ENCODE data around the gene IL12B. TPM values are rescaled to one million over a fixed set of nuclear protein-coding genes. Genes with fewer than 3 reads are reported as not detected.

The IL12B gene
- total and polyA plus RNA-seq, 2 of the 4 experiments (the other 2 are of a cell fraction) = 0.03 TPM; not detected in 1

GRCh38 chr5:159332800-159333544 lies 2.7 kb upstream of the IL12B start:
- no peak overlapping the region; the same call in 1 of the 2 replicates for H2BK20ac ChIP-seq (ENCODE audit: low read depth, low read length)
- no TSS peak for BruUV-seq (replicated peaks)
- no peak overlapping the region for H2BK15ac ChIP-seq (ENCODE audit: low read depth, low read length)
- ChIA-PET CTCF (interaction anchor here (0.6 to 1.3 kb wide), 3 partner anchors 8 to 239 kb away, joined by 3 to 5 read pairs (median 4); no protein-coding TSS in a partner anchor), POLR2A (ENCODE audit: unreplicated experiment) (no interaction called here)
- no peak for ATAC-seq (ENCODE audit: low read depth)
- no peaks in the 10 kb centered on the region for H4K20me1 ChIP-seq (ENCODE audit: insufficient read depth, low read length)
- TF ChIP-seq MXI1 (IDR thresholded peaks at IDR 0.05; ENCODE audit: borderline replicate concordance, low read depth, low read length) (no peak), ELK1 (IDR thresholded peaks at IDR 0.05; ENCODE audit: borderline replicate concordance, low read depth, low read length) (no peak), USF2 (IDR thresholded peaks at IDR 0.05; ENCODE audit: low read depth, low read length) (no peak), SMC3 (IDR thresholded peaks at IDR 0.05; ENCODE audit: low read depth, low read length) (no peak), MAZ (IDR thresholded peaks at IDR 0.05; ENCODE audit: borderline replicate concordance, low read depth, low read length) (no peak), RFX5 (IDR thresholded peaks at IDR 0.05; ENCODE audit: low read depth, low read length) (no peak), RCOR1 (IDR thresholded peaks at IDR 0.05; ENCODE audit: insufficient replicate concordance, low read length) (no peak), BHLHE40 (IDR thresholded peaks at IDR 0.05; ENCODE audit: low read depth, low read length) (no peak), CEBPB (IDR thresholded peaks at IDR 0.05; ENCODE audit: low read depth, low read length) (no peak), NFE2L2 (IDR thresholded peaks at IDR 0.05; ENCODE audit: low read depth, low read length) (no peak), CTCF (conservative IDR thresholded peaks at IDR 0.05; ENCODE audit: low read depth, low read length) (no peak), CHD1 (IDR thresholded peaks at IDR 0.05; ENCODE audit: low read depth, low read length) (no peak), MAFK (IDR thresholded peaks at IDR 0.05; ENCODE audit: low read depth, low read length) (no peak)
- in situ Hi-C loops (cut with MboI; ENCODE audit: low sequenced_read_pairs) = no loop called here
- WGBS, 2 experiments (ENCODE audit: extremely low coverage in 2 of 2, insufficient read length in 1 of 2) = no CpG with 5 or more reads among the region's 6 CpGs
- no peaks in the 10 kb centered on the region for H3K27me3 ChIP-seq (ENCODE audit: control insufficient read depth, insufficient read depth, low read length)
- no peak overlapping the region for H3K18ac ChIP-seq (ENCODE audit: low read depth, low read length)
- H2AK5ac ChIP-seq (ENCODE audit: low read depth, low read length) = no peak overlapping the region
- no peak overlapping the region for H4K8ac ChIP-seq (ENCODE audit: low read depth in 2 of 2, low read length in 2 of 2)
- no peak overlapping the region for H2BK120ac ChIP-seq (ENCODE audit: low read depth, low read length)
- H3K36me3 ChIP-seq (ENCODE audit: control insufficient read depth, insufficient read depth, low read length) = no peaks in the 10 kb centered on the region
- no peak overlapping the region for H3K14ac ChIP-seq (replicated peaks; ENCODE audit: low read depth, low read length)
- H2AK9ac ChIP-seq (replicated peaks; ENCODE audit: low read depth, low read length, poor library complexity) = no peak overlapping the region
- H4K91ac ChIP-seq (ENCODE audit: insufficient read depth, low read depth, low read length) = no peak overlapping the region
- no peak overlapping the region for H3K9ac ChIP-seq (ENCODE audit: low read depth, low read length)
- no peak overlapping the region for H3K4ac ChIP-seq (ENCODE audit: low read depth, low read length)
- dilution Hi-C loops (cut with HindIII; ENCODE audit: low sequenced_read_pairs, unreplicated experiment) = no loop called here
- H3K23ac ChIP-seq (ENCODE audit: low read depth, low read length) = no peak overlapping the region
- peaks cover 4% of the 10 kb centered on the region; the same call in 1 of the 2 replicates for H3K4me1 ChIP-seq (ENCODE audit: control insufficient read depth, insufficient read depth, low read length)
- no peak overlapping the region for H3K4me2 ChIP-seq (ENCODE audit: low read depth, low read length)
- no peak overlapping the region for H2BK5ac ChIP-seq (ENCODE audit: low read depth, low read length, poor library complexity, severe bottlenecking)
- no peaks in the 10 kb centered on the region for H3K9me3 ChIP-seq (ENCODE audit: control insufficient read depth, insufficient read depth, low read length)
- no peaks in the 10 kb centered on the region for H3K79me1 ChIP-seq (ENCODE audit: low read depth in 1 of 2, low read length in 2 of 2)
- H3K4me3 ChIP-seq (ENCODE audit: insufficient read depth, low read depth, low read length) = no peak overlapping the region
- no peak overlapping the region for H3K27ac ChIP-seq (ENCODE audit: insufficient read depth, low read length)
- peaks cover 15% of the 10 kb centered on the region for H3K9me1 ChIP-seq (ENCODE audit: insufficient read depth, low read length)
- no peak overlapping the region for H2AFZ ChIP-seq (replicated peaks; ENCODE audit: low read length, poor library complexity)
- intact Hi-C loops (cut with micrococcal nuclease) = loop anchor here (5.0 kb wide), 2 partner anchors 584 to 634 kb away; partner anchors contain the start of gene ADRA1B
- DNase-seq = no peak
- H3K56ac ChIP-seq (ENCODE audit: extremely low read depth, insufficient read depth, low read length) = no peak overlapping the region
- no peak overlapping the region for H4K5ac ChIP-seq (ENCODE audit: low read depth, low read length)

Measured in IMR-90 (cell line).